Neutrophil (primary cell): ENCODE measurements around the gene PLCB4.

Experiments
- H3K27ac ChIP-seq: fragments of 200-600 bp; sonication (generic); 2 replicates; pipeline ENCODE4 v1.5.1; 2016; ENCODE audit warnings: mild to moderate bottlenecking, moderate library complexity
- H3K27me3 ChIP-seq: fragments of 200-600 bp; sonication (generic); 2 replicates; pipeline ENCODE4 v1.6.0; 2016; ENCODE audit warnings: mild to moderate bottlenecking
- H3K36me3 ChIP-seq: fragments of 200-600 bp; sonication (generic); 2 replicates; pipeline ENCODE4 v1.5.1; 2017
- H3K4me1 ChIP-seq, 2 experiments: fragments of 200-600 bp in 1 of 2; sonication (generic) in 1 of 2; 1 replicate in 1 of 2; 2 replicates in 1 of 2; pipeline versions ENCODE4 v1.5.1 to v1.6.1; 2013 to 2016; ENCODE audit warnings: low read depth in 1 of 2, low read length in 1 of 2, mild to moderate bottlenecking in 1 of 2, moderate library complexity in 1 of 2; ENCODE audit not compliant: control insufficient read depth in 1 of 2, insufficient read depth in 1 of 2
- H3K4me3 ChIP-seq, 2 experiments: fragments of 200-600 bp in 1 of 2; sonication (generic) in 1 of 2; 1 replicate in 1 of 2; 2 replicates in 1 of 2; pipeline ENCODE4 v1.5.1; 2013 to 2016; ENCODE audit warnings: low read depth in 1 of 2, low read length in 1 of 2, mild to moderate bottlenecking in 1 of 2, moderate library complexity in 1 of 2
- H3K9me3 ChIP-seq: fragments of 200-600 bp; sonication (generic); 2 replicates; pipeline ENCODE4 v1.5.1; 2016
- TF ChIP-seq, protein P1 (sequence below): fragments of 200-600 bp; sonication (generic); IDR thresholded peaks from 2 replicates; pipeline ENCODE4 v1.5.1; 2016; ENCODE audit warnings: antibody characterized with exemption

Gene PLCB4

DNA sequence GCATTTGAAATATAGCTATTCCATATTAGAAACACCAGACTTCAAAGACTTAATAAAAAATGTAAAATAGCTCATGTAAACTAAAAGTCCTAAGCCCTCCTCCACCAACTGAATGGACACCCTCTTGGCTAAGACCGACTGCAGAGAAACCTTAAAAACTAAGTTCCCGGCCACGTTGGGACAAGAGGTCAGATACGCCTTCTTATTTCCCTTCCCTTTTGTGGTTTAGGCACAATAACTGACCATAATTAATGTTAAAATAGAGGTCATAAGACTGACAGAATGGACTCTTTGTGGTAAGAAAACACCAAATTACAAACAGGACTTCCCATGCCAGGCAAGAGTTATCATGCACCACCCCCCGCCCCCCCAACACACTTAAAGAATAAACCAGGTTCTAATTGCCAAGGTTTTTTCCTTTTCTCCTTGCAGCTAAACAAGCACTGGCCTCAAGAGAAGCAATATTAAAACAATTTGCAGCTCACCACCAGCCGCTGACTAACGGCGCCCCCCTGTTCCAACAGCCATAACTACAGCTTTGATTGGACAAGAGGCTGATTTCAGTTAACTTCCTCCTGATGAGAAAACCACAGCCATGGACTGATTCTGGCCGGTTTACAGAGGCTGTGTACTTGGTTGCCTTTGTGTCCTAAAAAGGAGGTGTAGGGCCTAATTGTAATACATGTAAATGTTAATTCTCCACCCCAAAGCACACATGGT, 434.8 kb downstream of the PLCB4 start:
- no peaks in the 10 kb centered on the region for H3K36me3 ChIP-seq
- H3K27me3 ChIP-seq, result peaks cover 82% of the 10 kb centered on the region
- TF ChIP-seq, protein P1, sequence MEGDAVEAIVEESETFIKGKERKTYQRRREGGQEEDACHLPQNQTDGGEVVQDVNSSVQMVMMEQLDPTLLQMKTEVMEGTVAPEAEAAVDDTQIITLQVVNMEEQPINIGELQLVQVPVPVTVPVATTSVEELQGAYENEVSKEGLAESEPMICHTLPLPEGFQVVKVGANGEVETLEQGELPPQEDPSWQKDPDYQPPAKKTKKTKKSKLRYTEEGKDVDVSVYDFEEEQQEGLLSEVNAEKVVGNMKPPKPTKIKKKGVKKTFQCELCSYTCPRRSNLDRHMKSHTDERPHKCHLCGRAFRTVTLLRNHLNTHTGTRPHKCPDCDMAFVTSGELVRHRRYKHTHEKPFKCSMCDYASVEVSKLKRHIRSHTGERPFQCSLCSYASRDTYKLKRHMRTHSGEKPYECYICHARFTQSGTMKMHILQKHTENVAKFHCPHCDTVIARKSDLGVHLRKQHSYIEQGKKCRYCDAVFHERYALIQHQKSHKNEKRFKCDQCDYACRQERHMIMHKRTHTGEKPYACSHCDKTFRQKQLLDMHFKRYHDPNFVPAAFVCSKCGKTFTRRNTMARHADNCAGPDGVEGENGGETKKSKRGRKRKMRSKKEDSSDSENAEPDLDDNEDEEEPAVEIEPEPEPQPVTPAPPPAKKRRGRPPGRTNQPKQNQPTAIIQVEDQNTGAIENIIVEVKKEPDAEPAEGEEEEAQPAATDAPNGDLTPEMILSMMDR, result no peak
- no peaks in the 10 kb centered on the region for H3K9me3 ChIP-seq
- no peak overlapping the region for H3K27ac ChIP-seq
- no peaks in the 10 kb centered on the region for H3K4me1 ChIP-seq
- no peak overlapping the region for H3K4me3 ChIP-seq

DNA sequence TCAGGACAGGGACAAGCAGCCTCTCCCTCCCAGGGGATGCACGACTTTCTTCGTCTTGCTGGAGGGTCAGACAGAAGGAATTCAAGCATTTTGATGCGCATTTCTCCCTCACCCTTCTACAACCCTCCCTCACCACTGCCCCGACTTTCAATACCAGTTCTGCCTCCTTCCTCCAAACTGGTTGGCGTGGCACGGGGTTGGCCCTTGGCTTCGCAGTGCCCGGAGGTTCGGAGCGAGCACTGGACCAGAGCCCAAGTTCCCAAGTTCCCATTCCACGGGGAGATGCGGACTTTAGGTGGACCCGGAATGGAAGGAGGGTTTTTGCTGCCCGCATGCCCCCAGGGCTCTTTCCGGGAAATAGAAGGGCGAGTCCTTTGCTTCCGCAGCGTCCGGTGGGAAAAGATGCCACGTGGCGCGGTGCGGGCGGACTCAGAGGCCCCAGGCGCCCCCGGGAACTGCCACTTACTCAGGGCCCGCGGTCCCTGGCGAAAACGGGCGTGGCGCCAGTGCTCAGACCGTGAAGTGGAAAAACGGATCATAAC, 437.5 kb downstream of the PLCB4 start:
- H3K36me3 ChIP-seq, result no peaks in the 10 kb centered on the region
- H3K9me3 ChIP-seq, result no peaks in the 10 kb centered on the region
- no peak overlapping the region for H3K27ac ChIP-seq
- H3K27me3 ChIP-seq, result peaks cover 100% of the 10 kb centered on the region
- TF ChIP-seq, protein P1, result no peak
- H3K4me3 ChIP-seq, result no peak overlapping the region
- no peaks in the 10 kb centered on the region for H3K4me1 ChIP-seq

- TF ChIP-seq, protein P1, result no peak
- no peaks in the 10 kb centered on the region for H3K9me3 ChIP-seq
- H3K27me3 ChIP-seq, result peaks cover 100% of the 10 kb centered on the region
- H3K4me3 ChIP-seq, result no peak overlapping the region
- H3K4me1 ChIP-seq, result no peaks in the 10 kb centered on the region
- H3K27ac ChIP-seq, result no peak overlapping the region
- no peaks in the 10 kb centered on the region for H3K36me3 ChIP-seq
Observed at GRCh38 chr20:9506964-9507369, 438.1 kb downstream of the PLCB4 start.

DNA sequence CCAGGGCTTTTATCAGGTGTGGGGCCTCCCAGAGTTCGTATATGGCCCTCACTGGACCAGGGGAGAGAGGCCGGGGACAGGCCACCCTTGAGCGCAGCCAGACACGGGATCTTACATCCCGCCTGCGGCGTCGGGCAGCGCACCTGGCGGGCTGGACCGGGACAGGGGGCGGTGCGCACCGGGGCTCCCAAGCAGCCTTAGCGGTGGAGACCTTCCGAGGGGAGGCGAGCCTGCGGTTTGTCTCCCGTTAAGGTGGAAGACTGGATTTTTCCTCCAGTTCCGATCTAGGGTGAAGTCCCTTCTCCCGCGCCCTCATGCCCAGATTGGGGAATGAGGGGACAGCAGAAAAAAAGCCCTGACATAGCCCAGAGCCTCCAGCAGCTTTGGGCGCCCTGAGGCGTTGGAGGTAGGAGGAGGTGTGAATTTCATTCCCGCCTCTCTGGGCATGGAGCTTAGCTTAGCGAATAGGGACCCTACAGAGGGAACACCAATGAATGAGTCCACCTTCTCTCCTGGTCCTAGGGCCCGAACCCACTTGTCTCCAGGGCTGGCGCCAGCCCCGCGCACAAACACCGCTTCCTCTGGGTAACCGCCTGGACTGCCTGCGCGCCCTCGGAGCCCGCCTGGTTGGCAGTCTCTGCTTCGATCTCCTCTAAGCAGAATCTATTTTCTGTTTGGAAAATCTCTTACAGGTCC, 438.8 kb downstream of the PLCB4 start:
- TF ChIP-seq, protein P1, result no peak
- no peak overlapping the region for H3K4me3 ChIP-seq
- no peaks in the 10 kb centered on the region for H3K4me1 ChIP-seq
- H3K36me3 ChIP-seq, result no peaks in the 10 kb centered on the region
- H3K9me3 ChIP-seq, result no peaks in the 10 kb centered on the region
- no peak overlapping the region for H3K27ac ChIP-seq
- peaks cover 100% of the 10 kb centered on the region for H3K27me3 ChIP-seq

DNA sequence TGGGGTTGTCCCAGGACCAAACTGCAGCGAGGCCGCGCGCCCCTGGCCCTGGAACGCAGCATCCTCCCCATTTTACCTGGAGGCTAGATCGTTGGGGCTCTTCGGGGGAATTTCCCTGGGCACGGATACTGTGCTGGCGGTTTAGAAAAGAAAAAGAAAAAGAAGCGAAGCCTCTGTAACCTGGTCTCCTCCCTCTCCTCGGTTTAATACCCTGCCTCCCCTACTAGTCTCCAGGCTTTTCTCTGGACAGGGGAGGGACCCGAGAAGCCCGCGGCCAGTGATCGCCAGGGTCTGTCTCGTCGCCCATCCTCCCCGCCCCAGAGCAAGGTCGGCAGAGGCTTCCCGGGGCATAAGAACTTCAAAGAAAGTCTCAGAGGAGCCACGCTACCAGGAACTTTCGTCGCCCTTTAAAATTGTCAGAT, 439.4 kb downstream of the PLCB4 start:
- H3K27me3 ChIP-seq, result peaks cover 100% of the 10 kb centered on the region
- no peaks in the 10 kb centered on the region for H3K9me3 ChIP-seq
- TF ChIP-seq, protein P1, result no peak
- H3K4me3 ChIP-seq, result no peak overlapping the region
- no peaks in the 10 kb centered on the region for H3K4me1 ChIP-seq
- H3K36me3 ChIP-seq, result no peaks in the 10 kb centered on the region
- H3K27ac ChIP-seq, result no peak overlapping the region
